CD4-positive, alpha-beta T cell treated with Interleukin-12 subunit alpha and Interleukin-12 subunit beta, for 1 hour (primary cell): ENCODE results near the gene NINL.
A peak's percentile ranks its signal among the peaks of the same experiment; 100 is the strongest.
"Not testable (repeated sequence)": the region's sequence is repeated elsewhere in the genome, so short reads cannot be mapped to it uniquely, and the experiment has no call there.

Experiments
- DNase-seq: peaks from one replicate; pipeline ENCODE4 v3.0.0-alpha.2; 2020

Gene NINL

GRCh38 chr20:25481235-25481917, 104.0 kb downstream of the NINL start:
- no peak for DNase-seq

- DNase-seq = no peak
Measured at GRCh38 chr20:25480797-25481196, 104.5 kb downstream of the NINL start.

GRCh38 chr20:25480156-25480555, 105.2 kb downstream of the NINL start:
- DNase-seq = no peak

GRCh38 chr20:25479638-25480037, 105.7 kb downstream of the NINL start:
- DNase-seq = no peak

GRCh38 chr20:25478889-25479568, 106.3 kb downstream of the NINL start:
- no peak for DNase-seq

- DNase-seq = no peak
Measured at GRCh38 chr20:25477014-25477882, 108.1 kb downstream of the NINL start.

GRCh38 chr20:25476106-25477013, 109.0 kb downstream of the NINL start:
- DNase-seq = no peak

- DNase-seq = not testable (repeated sequence)
Measured at GRCh38 chr20:25473297-25473696, 112.0 kb downstream of the NINL start.

GRCh38 chr20:25471020-25471419, 114.3 kb downstream of the NINL start:
- DNase-seq = no peak

- peak; percentile 53 for DNase-seq
Measured at GRCh38 chr20:25470045-25470444, 115.3 kb downstream of the NINL start.

GRCh38 chr20:25469558-25469957, 115.8 kb downstream of the NINL start:
- no peak for DNase-seq

- DNase-seq = no peak
Measured at GRCh38 chr20:25468126-25469075, 116.9 kb downstream of the NINL start.

- no peak for DNase-seq
Measured at GRCh38 chr20:25467441-25467840, 117.9 kb downstream of the NINL start.

- no peak for DNase-seq
Measured at GRCh38 chr20:25466846-25467245, 118.5 kb downstream of the NINL start.

GRCh38 chr20:25465243-25466135, 119.8 kb downstream of the NINL start:
- DNase-seq = no peak

GRCh38 chr20:25464501-25465242, 120.7 kb downstream of the NINL start:
- DNase-seq = no peak

- no peak for DNase-seq
Measured at GRCh38 chr20:25461786-25462545, 123.4 kb downstream of the NINL start.

- DNase-seq = no peak
Measured at GRCh38 chr20:25461281-25461650, 124.1 kb downstream of the NINL start.
